Suprapubic skin (tissue), 4 donors: ENCODE measurements around the gene CTDNEP1. TPM values are rescaled to one million over a fixed set of nuclear protein-coding genes. Genes with fewer than 3 reads are reported as not detected.

Experiments used
- DNase-seq, 2 donors: peaks; one replicate each; pipeline ENCODE4 v3.0.0-alpha.2; 2019; ENCODE audit warnings: low spot score in 2 of 2
- H3K27ac ChIP-seq: fragments of 200-600 bp; sonication (generic); one replicate; pipeline ENCODE4 v1.5.1; 2019
- H3K27me3 ChIP-seq: fragments of 200-600 bp; sonication (generic); one replicate; pipeline ENCODE4 v1.5.1; 2019
- H3K36me3 ChIP-seq: fragments of 200-600 bp; sonication (generic); one replicate; pipeline ENCODE4 v1.5.1; 2019
- H3K4me1 ChIP-seq: fragments of 200-600 bp; sonication (generic); one replicate; pipeline ENCODE4 v1.5.1; 2019
- H3K4me3 ChIP-seq: fragments of 200-600 bp; sonication (generic); one replicate; pipeline ENCODE4 v1.5.1; 2019; ENCODE audit warnings: mild to moderate bottlenecking
- H3K9me3 ChIP-seq: fragments of 200-600 bp; sonication (generic); one replicate; pipeline ENCODE4 v1.5.1; 2019
- EP300 ChIP-seq: sonication (generic); formaldehyde crosslinking; IDR thresholded peaks from one replicate; pipeline ENCODE4 v1.6.1; 2017; ENCODE audit warnings: antibody characterized with exemption
- POLR2A ChIP-seq, 2 donors: fragments of 450-650 bp; IDR thresholded peaks; one replicate each; pipeline ENCODE4 v1.6.1; 2017; ENCODE audit warnings: antibody characterized with exemption in 2 of 2, mild to moderate bottlenecking in 2 of 2, moderate library complexity in 2 of 2
- POLR2AphosphoS5 ChIP-seq, 3 donors: sonication (generic); formaldehyde crosslinking; IDR thresholded peaks; one replicate each; pipeline ENCODE4 v1.6.1; 2017; ENCODE audit warnings: antibody characterized with exemption in 3 of 3
- WGBS: methylation state at CpG from one replicate; pipeline ENCODE4 v1.1.5; 2018; 5-methylcytosine and 5-hydroxymethylcytosine counted together
- total RNA-seq, 4 donors: library from RNA; depleted of rRNA; stranded (reverse); fragments of >200 nt; gene quantifications; one replicate each; pipeline ENCODE4 v1.1.0, GENCODE V29; 2016
- TF ChIP-seq, protein P1 (sequence below), 2 donors: fragments of 200-600 bp in 1 of 2; fragments of 450-650 bp in 1 of 2; sonication (generic) in 1 of 2; IDR thresholded peaks; one replicate each; pipeline ENCODE4 v1.5.1; 2016 to 2019; ENCODE audit warnings: antibody characterized with exemption in 2 of 2, mild to moderate bottlenecking in 1 of 2, moderate library complexity in 1 of 2

The CTDNEP1 gene
- total RNA-seq, 4 donors from 2014 or later: 54.7 to 80.6 (median 72.1) TPM

DNA sequence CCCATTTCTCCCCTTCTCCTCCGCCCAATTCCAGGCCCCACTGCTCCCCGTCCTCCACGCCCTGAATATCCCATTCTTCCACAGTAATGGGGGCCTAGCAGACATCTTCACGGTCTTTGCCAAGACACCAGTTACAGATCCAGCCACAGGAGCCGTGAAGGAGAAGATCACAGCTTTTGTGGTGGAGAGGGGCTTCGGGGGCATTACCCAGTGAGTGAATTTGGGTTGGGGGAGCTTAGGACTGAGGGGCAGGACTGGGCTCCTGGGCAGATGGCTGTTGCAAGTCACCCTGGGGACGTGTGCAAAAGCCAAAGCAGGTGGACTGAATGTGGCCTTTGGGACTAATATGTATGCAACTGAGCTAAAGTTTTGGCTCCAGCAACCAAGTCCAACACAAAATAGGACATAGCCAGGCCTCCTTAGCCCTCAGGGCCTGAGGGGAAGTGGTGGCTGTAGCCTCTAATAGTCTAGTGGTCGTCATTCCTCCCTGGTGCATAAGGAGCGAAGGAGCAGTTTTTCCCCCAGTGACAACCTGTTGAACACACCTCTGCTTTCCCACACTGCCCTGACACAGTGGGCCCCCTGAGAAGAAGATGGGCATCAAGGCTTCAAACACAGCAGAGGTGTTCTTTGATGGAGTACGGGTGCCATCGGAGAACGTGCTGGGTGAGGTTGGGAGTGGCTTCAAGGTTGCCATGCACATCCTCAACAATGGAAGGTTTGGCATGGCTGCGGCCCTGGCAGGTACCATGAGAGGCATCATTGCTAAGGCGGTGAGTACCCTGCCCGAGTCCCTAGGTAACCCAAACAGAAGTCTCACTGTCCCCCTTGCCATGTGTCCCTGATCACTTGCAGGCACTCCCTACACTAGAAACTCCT, 29.2 kb downstream of the CTDNEP1 start:
- Histone ChIP-seq H3K27me3 (no peaks in the 10 kb centered on the region), H3K9me3 (no peaks in the 10 kb centered on the region), H3K36me3 (peaks cover 53% of the 10 kb centered on the region), H3K4me1 (peaks cover 51% of the 10 kb centered on the region), H3K4me3 (no peak overlapping the region), H3K27ac (no peak overlapping the region)
- 69% methylated on average over 8 of the region's 15 CpGs for WGBS
- peak in 1 of 2 donors; percentile 58 for DNase-seq
- no peak for TF ChIP-seq EP300
- TF ChIP-seq POLR2A (IDR thresholded peaks at IDR 0.05): no peak
- TF ChIP-seq POLR2AphosphoS5 (IDR thresholded peaks at IDR 0.05): no peak
- TF ChIP-seq, protein P1, sequence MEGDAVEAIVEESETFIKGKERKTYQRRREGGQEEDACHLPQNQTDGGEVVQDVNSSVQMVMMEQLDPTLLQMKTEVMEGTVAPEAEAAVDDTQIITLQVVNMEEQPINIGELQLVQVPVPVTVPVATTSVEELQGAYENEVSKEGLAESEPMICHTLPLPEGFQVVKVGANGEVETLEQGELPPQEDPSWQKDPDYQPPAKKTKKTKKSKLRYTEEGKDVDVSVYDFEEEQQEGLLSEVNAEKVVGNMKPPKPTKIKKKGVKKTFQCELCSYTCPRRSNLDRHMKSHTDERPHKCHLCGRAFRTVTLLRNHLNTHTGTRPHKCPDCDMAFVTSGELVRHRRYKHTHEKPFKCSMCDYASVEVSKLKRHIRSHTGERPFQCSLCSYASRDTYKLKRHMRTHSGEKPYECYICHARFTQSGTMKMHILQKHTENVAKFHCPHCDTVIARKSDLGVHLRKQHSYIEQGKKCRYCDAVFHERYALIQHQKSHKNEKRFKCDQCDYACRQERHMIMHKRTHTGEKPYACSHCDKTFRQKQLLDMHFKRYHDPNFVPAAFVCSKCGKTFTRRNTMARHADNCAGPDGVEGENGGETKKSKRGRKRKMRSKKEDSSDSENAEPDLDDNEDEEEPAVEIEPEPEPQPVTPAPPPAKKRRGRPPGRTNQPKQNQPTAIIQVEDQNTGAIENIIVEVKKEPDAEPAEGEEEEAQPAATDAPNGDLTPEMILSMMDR (IDR thresholded peaks at IDR 0.05): no peak

DNA sequence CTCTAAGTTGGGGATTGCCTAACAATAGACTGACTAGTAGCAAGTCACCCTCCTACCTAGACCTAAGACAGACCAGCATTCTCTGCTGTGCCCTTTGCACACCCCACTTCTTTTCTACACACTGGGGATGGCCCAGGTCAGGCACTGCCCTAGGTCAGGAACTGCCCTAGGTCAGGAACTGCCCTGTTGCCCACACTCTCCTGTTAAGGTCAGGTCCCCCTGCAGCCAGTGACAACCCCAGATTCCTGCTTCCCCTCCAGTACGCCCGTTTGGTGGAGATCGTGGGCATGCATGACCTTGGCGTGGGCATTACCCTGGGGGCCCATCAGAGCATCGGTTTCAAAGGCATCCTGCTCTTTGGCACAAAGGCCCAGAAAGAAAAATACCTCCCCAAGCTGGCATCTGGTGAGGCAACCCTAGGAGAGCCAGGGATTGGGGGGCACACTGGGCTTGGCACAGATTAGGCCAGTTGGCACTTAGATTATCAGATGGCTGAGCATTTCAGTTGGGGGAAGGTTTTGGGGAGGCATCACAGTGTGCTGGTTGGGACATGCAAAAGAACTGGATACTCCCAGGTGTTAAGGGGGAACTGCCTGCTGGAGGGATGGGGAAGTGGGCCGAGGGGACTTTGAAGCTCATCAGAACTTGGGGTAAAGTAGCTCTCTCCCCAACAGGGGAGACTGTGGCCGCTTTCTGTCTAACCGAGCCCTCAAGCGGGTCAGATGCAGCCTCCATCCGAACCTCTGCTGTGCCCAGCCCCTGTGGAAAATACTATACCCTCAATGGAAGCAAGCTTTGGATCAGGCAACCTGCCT, 30.0 kb downstream of the CTDNEP1 start:
- peaks cover 59% of the 10 kb centered on the region for H3K4me1 ChIP-seq
- no peak overlapping the region for H3K4me3 ChIP-seq
- H3K27ac ChIP-seq: peak overlapping the region; percentile 96
- peak in 1 of 2 donors; percentile 58 for DNase-seq
- H3K27me3 ChIP-seq: no peaks in the 10 kb centered on the region
- peaks cover 45% of the 10 kb centered on the region for H3K36me3 ChIP-seq
- no peaks in the 10 kb centered on the region for H3K9me3 ChIP-seq
- 60% methylated on average over 10 of the region's 10 CpGs for WGBS
- no peak for TF ChIP-seq POLR2AphosphoS5 (IDR thresholded peaks at IDR 0.05)
- TF ChIP-seq EP300: no peak
- TF ChIP-seq POLR2A (IDR thresholded peaks at IDR 0.05): no peak
- TF ChIP-seq, protein P1 (IDR thresholded peaks at IDR 0.05): no peak

GRCh38 chr17:7220593-7221277, 30.8 kb downstream of the CTDNEP1 start:
- no peak for DNase-seq
- H3K4me1 ChIP-seq: peaks cover 67% of the 10 kb centered on the region
- peaks cover 37% of the 10 kb centered on the region for H3K36me3 ChIP-seq
- H3K27ac ChIP-seq: peak overlapping the region; percentile 96
- peak overlapping the region; percentile 96 for H3K4me3 ChIP-seq
- no peaks in the 10 kb centered on the region for H3K9me3 ChIP-seq
- 18% methylated on average over 7 of the region's 11 CpGs for WGBS
- no peaks in the 10 kb centered on the region for H3K27me3 ChIP-seq
- TF ChIP-seq, protein P1 (IDR thresholded peaks at IDR 0.05): peak in 1 of 2 donors; percentile 42
- TF ChIP-seq EP300: no peak

GRCh38 chr17:7219812-7220592, 31.5 kb downstream of the CTDNEP1 start, which contains the start of the genes ACADVL and DLG4:
TSS of gene ACADVL (plus strand) at chr17:7219938. CDS start at chr17:7219985, 47 bp downstream.
TSS of gene DLG4 (minus strand) at chr17:7219836.
- H3K4me3 ChIP-seq: peak within 1 kb of the TSS; percentile 96

More at GRCh38 chr17:7219812-7220592, 31.5 kb downstream of the CTDNEP1 start, which contains the start of the genes ACADVL and DLG4:
- TF ChIP-seq POLR2A (IDR thresholded peaks at IDR 0.05) (peak in 1 of 2 donors; percentile 91), EP300 (no peak), POLR2AphosphoS5 (IDR thresholded peaks at IDR 0.05) (peak in 1 of 3 donors; percentile 14)
- TF ChIP-seq, protein P1 (IDR thresholded peaks at IDR 0.05): no peak
- Histone ChIP-seq H3K27ac (peak within 1 kb of the TSS; percentile 96), H3K4me1 (peaks cover 74% of the 10 kb centered on the region), H3K9me3 (no peaks in the 10 kb centered on the region), H3K27me3 (no peaks in the 10 kb centered on the region), H3K36me3 (peaks cover 30% of the 10 kb centered on the region)
- peak; percentile 96 to 97 for DNase-seq
- WGBS: 1% methylated on average over 12 of the region's 63 CpGs
